Endothelial cell of umbilical vein (primary cell): ENCODE measurements around the gene FAM222B. TPM values are rescaled to one million over a fixed set of nuclear protein-coding genes. Genes with fewer than 3 reads are reported as not detected.

Source experiments
- BruUV-seq: library from RNA; stranded (reverse); fragments of 400-500 nt; replicated peaks from 2 replicates; lab custom pipeline; 2021; lab: Mats Ljungman, UMichigan
- CTCF ChIA-PET: fragments of 300-600, 350-600 bp; sonication (Branson Sonifier 250); formaldehyde crosslinking; loops from one replicate; lab custom pipeline; 2021; ENCODE audit warnings: antibody characterized with exemption, inconsistent platforms; lab: Charles Lee
- POLR2A ChIA-PET: fragments of 300-600, 350-600 bp; sonication (Branson Sonifier 250); formaldehyde crosslinking; loops from one replicate; lab custom pipeline; 2021; ENCODE audit warnings: antibody characterized with exemption, inconsistent platforms; lab: Charles Lee
- DNase-seq: peaks from one replicate; pipeline ENCODE4 v3.0.0-alpha.2; 2011; ENCODE audit warnings: low read depth, low spot score
- FAIRE-seq: peaks from 2 replicates; lab custom pipeline; 2011; peaks lifted over from hg19 to GRCh38; lab: Jason Lieb, UNC
- H2AFZ ChIP-seq: 2 replicates; pipeline ENCODE4 v1.6.0; 2012; ENCODE audit warnings: low read depth, low read length, control low read depth, inconsistent platforms
- H3K27ac ChIP-seq: 2 replicates; pipeline ENCODE4 v1.5.1; 2011; ENCODE audit warnings: low read depth, mild to moderate bottlenecking, control low read depth, low read length, moderate library complexity; ENCODE audit not compliant: insufficient read depth
- H3K27me3 ChIP-seq, 2 experiments: 2 replicates each; pipeline versions ENCODE4 v1.6.0 to v1.6.1; 2011; ENCODE audit warnings: low read length in 2 of 2, mixed read lengths in 1 of 2; ENCODE audit not compliant: control insufficient read depth in 2 of 2, insufficient read depth in 2 of 2
- H3K36me3 ChIP-seq, 2 experiments: 2 replicates in 1 of 2; 3 replicates in 1 of 2; pipeline ENCODE4 v1.5.1; 2011; ENCODE audit warnings: low read length in 2 of 2, mild to moderate bottlenecking in 1 of 2, moderate library complexity in 1 of 2; ENCODE audit not compliant: control insufficient read depth in 2 of 2, insufficient read depth in 2 of 2; ENCODE audit errors: extremely low read depth in 1 of 2
- H3K4me1 ChIP-seq: 3 replicates; pipeline ENCODE4 v1.5.1; 2011; ENCODE audit warnings: mild to moderate bottlenecking, low read length; ENCODE audit not compliant: control insufficient read depth, insufficient read depth; ENCODE audit errors: extremely low read depth
- H3K4me2 ChIP-seq: 2 replicates; pipeline ENCODE4 v1.6.1; 2011; ENCODE audit warnings: low read length, control low read depth, mixed read lengths; ENCODE audit not compliant: insufficient read depth
- H3K4me3 ChIP-seq, 3 experiments: fragments of 200-600 bp in 1 of 3; sonication (generic), shearing (Covaris generic) in 1 of 3; replicated peaks in 1 of 3; 2 replicates each; pipeline ENCODE4 v1.5.1; 2011 to 2016; ENCODE audit warnings: control low read depth in 3 of 3, low read length in 3 of 3, mild to moderate bottlenecking in 2 of 3, inconsistent platforms in 1 of 3, low read depth in 1 of 3, moderate library complexity in 1 of 3; ENCODE audit not compliant: insufficient read depth in 1 of 3
- H3K79me2 ChIP-seq: 2 replicates; pipeline ENCODE4 v1.6.0; 2012; ENCODE audit warnings: low read length, inconsistent platforms; ENCODE audit not compliant: control insufficient read depth, insufficient read depth
- H3K9ac ChIP-seq: replicated peaks from 2 replicates; pipeline ENCODE3; 2011; ENCODE audit warnings: low read length, control low read depth; ENCODE audit not compliant: insufficient read depth; ENCODE audit errors: extremely low read depth
- H3K9me1 ChIP-seq: replicated peaks from 3 replicates; pipeline ENCODE4 v1.6.0; 2011; ENCODE audit warnings: mild to moderate bottlenecking, low read length; ENCODE audit not compliant: control insufficient read depth, insufficient read depth; ENCODE audit errors: extremely low read depth
- H3K9me3 ChIP-seq: replicated peaks from 2 replicates; pipeline ENCODE4 v1.5.1; 2012; ENCODE audit warnings: low read length, inconsistent platforms; ENCODE audit not compliant: control insufficient read depth, insufficient read depth
- H4K20me1 ChIP-seq: replicated peaks from 2 replicates; pipeline ENCODE3; 2011; ENCODE audit warnings: mild to moderate bottlenecking, low read length; ENCODE audit not compliant: control insufficient read depth, insufficient read depth; ENCODE audit errors: extremely low read depth
- CTCF ChIP-seq, 2 donors: IDR thresholded peaks; 1 replicate in 1 of 2; 2 replicates in 1 of 2; pipeline ENCODE4 v1.5.1; 2011; ENCODE audit warnings: low read length in 2 of 2, mild to moderate bottlenecking in 2 of 2, moderate library complexity in 2 of 2, control low read depth in 1 of 2, inconsistent platforms in 1 of 2, low read depth in 1 of 2; ENCODE audit not compliant: insufficient read depth in 1 of 2; ENCODE audit errors: extremely low read depth in 1 of 2
- EZH2 ChIP-seq: IDR thresholded peaks from 2 replicates; pipeline ENCODE4 v1.6.1; 2012; ENCODE audit warnings: borderline replicate concordance, low read depth, mild to moderate bottlenecking, moderate library complexity, low read length, inconsistent platforms; ENCODE audit not compliant: severe bottlenecking
- FOS ChIP-seq: IDR thresholded peaks from 2 replicates; pipeline ENCODE4 v1.6.1; 2011; ENCODE audit warnings: mild to moderate bottlenecking, low read length, moderate library complexity, borderline replicate concordance; ENCODE audit not compliant: insufficient read depth
- GATA2 ChIP-seq: IDR thresholded peaks from 2 replicates; pipeline ENCODE4 v1.7.0; 2011; ENCODE audit warnings: low read depth, mild to moderate bottlenecking, moderate library complexity, mixed read lengths, low read length; ENCODE audit not compliant: insufficient read length, insufficient read depth
- JUN ChIP-seq: IDR thresholded peaks from 2 replicates; pipeline ENCODE4 v1.6.1; 2011; ENCODE audit warnings: borderline replicate concordance, low read depth; ENCODE audit not compliant: insufficient read length, insufficient read depth
- MAX ChIP-seq: IDR thresholded peaks from 2 replicates; pipeline ENCODE4 v1.6.1; 2011; ENCODE audit not compliant: insufficient read depth, insufficient read length
- POLR2A ChIP-seq: IDR thresholded peaks from 2 replicates; pipeline ENCODE4 v1.6.1; 2012; ENCODE audit warnings: low read depth, mild to moderate bottlenecking, control low read depth, low read length
- dilution Hi-C: fragments of 300-500 bp; cut with MboI; formaldehyde crosslinking; loops from one replicate; pipeline ENCODE4 v1.15.0; 2019; ENCODE audit warnings: low sequenced_read_pairs; ENCODE audit not compliant: extremely low pct_ligation_motif_present
- intact Hi-C: fragments of 100-400 bp; cut with micrococcal nuclease; formaldehyde crosslinking; loops from one replicate; pipeline ENCODE4 v1.10.0; 2022
- polyA plus RNA-seq, 4 experiments: library from polyadenylated mRNA; depleted of rRNA in 3 of 4; stranded (reverse) in 3 of 4; unstranded in 1 of 4; fragments of >200 nt; gene quantifications; 2 replicates each; pipeline versions ENCODE4 v1.2.1 to v1.2.3, GENCODE V29; 2011 to 2012; ENCODE audit warnings: missing spikeins in 1 of 4
- total RNA-seq: library from RNA; stranded (reverse); gene quantifications from 2 replicates; pipeline ENCODE4 v1.2.3, GENCODE V29; 2021

The FAM222B gene
- total and polyA plus RNA-seq, 2 donors (not counting 3 experiments of a cell fraction or from before 2014, with no cell fraction given) = 21.1 to 30.6 TPM

GRCh38 chr17:28887871-28888471, 45.4 kb upstream of the FAM222B start:
- Histone ChIP-seq H3K9me3 (no peaks in the 10 kb centered on the region), H3K36me3 (peaks cover 0 to 24% of the 10 kb centered on the region in 2 experiments), H3K27me3 (no peaks in the 10 kb centered on the region), H3K4me1 (peaks cover 29% of the 10 kb centered on the region), H2AFZ (no peak overlapping the region), H3K9ac (no peak overlapping the region), H3K4me2 (no peak overlapping the region), H3K4me3 (no peak overlapping the region), H3K27ac (no peak overlapping the region), H3K79me2 (peaks cover 7% of the 10 kb centered on the region), H4K20me1 (no peaks in the 10 kb centered on the region), H3K9me1 (no peaks in the 10 kb centered on the region)
- FAIRE-seq = no peak
- intact Hi-C loops (no loop called here), dilution Hi-C loops (no loop called here)
- CTCF ChIA-PET = interaction anchor here (0.7 to 1.7 kb wide), 2 partner anchors 13 to 16 kb away, joined by 3 read pairs; no protein-coding TSS in a partner anchor
- DNase-seq = no peak
- BruUV-seq = no TSS peak
- no peak for TF ChIP-seq CTCF (IDR thresholded peaks at IDR 0.05; ENCODE audit: extremely low read depth in 1 of 2, insufficient read depth in 1 of 2, low read depth in 1 of 2, low read length in 2 of 2)
- TF ChIP-seq FOS = no peak
- TF ChIP-seq MAX = no peak
- TF ChIP-seq POLR2A = no peak
- TF ChIP-seq JUN = no peak
- no peak for TF ChIP-seq EZH2
- TF ChIP-seq GATA2 = no peak
- POLR2A ChIA-PET = no interaction called here
